Heart right ventricle (tissue), 16 donors: ENCODE data around the gene INPP4B. TPM values are rescaled to one million over a fixed set of nuclear protein-coding genes. Genes with fewer than 3 reads are reported as not detected.
A peak's percentile ranks its signal among the peaks of the same experiment; 100 is the strongest.

Source experiments
- ATAC-seq, 8 donors: fragments of 200-7000 bp; cut with Tn5 transposase; one replicate each; pipeline ENCODE4 v1.9.1; 2020; ENCODE audit warnings: mild to moderate bottlenecking in 8 of 8, moderate library complexity in 8 of 8, moderate number of reproducible peaks in 1 of 8
- DNase-seq, 2 donors: peaks; one replicate each; pipeline ENCODE4 v3.0.0-alpha.2; 2020
- H3K27ac ChIP-seq, 10 donors: fragments of 200-600 bp; sonication (generic) in 2 of 10; one replicate each; pipeline versions ENCODE4 v1.5.0 to v1.8.0; 2020 to 2022; ENCODE audit warnings: mild to moderate bottlenecking in 3 of 10
- H3K27me3 ChIP-seq, 7 donors: fragments of 200-600 bp; one replicate each; pipeline ENCODE4 v1.8.0; 2021 to 2022; ENCODE audit warnings: mild to moderate bottlenecking in 2 of 7
- H3K36me3 ChIP-seq, 9 donors: fragments of 200-600 bp; sonication (generic) in 1 of 9; one replicate each; pipeline versions ENCODE4 v1.5.0 to v1.8.0; 2020 to 2022; ENCODE audit warnings: mild to moderate bottlenecking in 2 of 9
- H3K4me1 ChIP-seq, 9 donors: fragments of 200-600 bp; sonication (generic) in 1 of 9; one replicate each; pipeline versions ENCODE4 v1.5.0 to v1.8.0; 2020 to 2022; ENCODE audit warnings: mild to moderate bottlenecking in 4 of 9
- H3K4me3 ChIP-seq, 10 donors: fragments of 200-600 bp; sonication (generic) in 2 of 10; one replicate each; pipeline versions ENCODE4 v1.5.0 to v1.8.0; 2020 to 2022; ENCODE audit warnings: mild to moderate bottlenecking in 7 of 10, moderate library complexity in 2 of 10
- H3K9me3 ChIP-seq, 11 donors: fragments of 200-600 bp in 10 of 11; sonication (generic) in 2 of 11; one replicate each; pipeline versions ENCODE4 v1.5.0 to v1.8.0; 2013 to 2022; ENCODE audit warnings: mild to moderate bottlenecking in 2 of 11, control low read depth in 1 of 11, moderate library complexity in 1 of 11
- WGBS, 2 donors: extraction: QIAGEN DNeasy Blood & Tissue Kit; methylation state at CpG; one replicate each; pipeline ENCODE4 v1.1.7; 2013; ENCODE audit warnings: inconsistent platforms in 1 of 2; 5-methylcytosine and 5-hydroxymethylcytosine counted together
- intact Hi-C, 10 donors: fragments of 100-400 bp; cut with DNase I; formaldehyde crosslinking; loops; one replicate each; pipeline versions ENCODE4 v1.11.1 to v1.14.2; 2022
- polyA plus RNA-seq, 2 donors: library from polyadenylated mRNA; stranded (reverse); fragments of 200-250 nt; gene quantifications; one replicate each; pipeline ENCODE4 v1.2.3, GENCODE V29; 2013
- total RNA-seq, 10 donors: library from RNA; stranded (reverse); fragmentation: NEBNext Ultra II Directional in 3 of 10; extraction: Animal tissue kit (Norgen Biotek cat#: 25700) in 3 of 10; gene quantifications; one replicate each; pipeline versions ENCODE4 v1.2.1 to v1.2.4, GENCODE V29; 2021 to 2023
- TF ChIP-seq, protein P1 (sequence below), 9 donors: fragments of 200-600 bp; sonication (generic) in 2 of 9; IDR thresholded peaks; one replicate each; pipeline versions ENCODE4 v1.5.0 to v1.8.0; 2021 to 2022; ENCODE audit warnings: antibody characterized with exemption in 9 of 9, mild to moderate bottlenecking in 5 of 9, moderate library complexity in 1 of 9
- donor health status: Arrhythmogenic right ventricular cardiomyopathy.
- donor health status: ischemic (EF 13 %, LVEDD 7.1; RV severe dilation, severe dysfunction).
- donor health status: healthy with polysubstance abuse.
- donor health status: DM: no; HTN: yes; CAD: no.
- donor health status: DM: no; HTN: no; CAD: no.
- donor health status: ischemic (EF 25% LVEDD 6.9; RV normal size, moderate dysfunction).
- donor health status: ischemic (EF 25% LVEDD 5.7; RV mildly dilated, moderate dysfunction).
- donor health status: healthy.
- donor health status: DM: yes; HTN: yes; CAD: no.
- donor health status: Ischemic cardiomyopathy.
- donor health status: ischemic (EF 35%, LVEDD 5.7; RV mildly dilated, moderate dysfunction).
- donor health status: nonischemic (EF 11% LVEDD 7.7; RV severe dilation, severe dysfunction).
- donor health status: DM: yes; HTN: yes; CAD: no.
- donor health status: PGD.
- donor health status: ischemic (EF 29% LVEDD 5.4; RV normal size, mild dysfunction).
- donor health status: nonischemic (EF 23%, LVEDD 6.1; RV moderate dilation, normal function).

The INPP4B gene
- total and polyA plus RNA-seq, 12 donors, result 3.7 to 100.0 (median 39.1) TPM

DNA sequence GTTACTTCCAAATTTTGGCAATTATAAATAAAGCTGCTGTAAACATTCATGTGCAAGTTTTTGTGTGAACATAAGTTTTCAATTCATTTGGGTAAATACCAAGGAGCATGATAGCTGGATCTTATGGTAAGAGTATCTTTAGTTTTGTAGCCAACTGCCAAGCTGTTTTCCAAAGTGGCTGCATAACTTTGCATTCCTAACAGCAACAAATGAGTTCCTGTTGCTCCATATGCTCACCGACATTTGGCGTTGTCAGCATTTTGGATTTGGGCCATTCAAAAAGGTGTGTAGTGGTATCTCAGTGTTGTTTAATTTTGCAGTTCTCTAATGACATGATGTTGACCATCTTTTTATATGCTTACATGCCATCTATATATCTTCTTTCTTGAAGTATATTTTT is 208.5 kb downstream of the INPP4B start:
- ATAC-seq (no peak), DNase-seq (no peak)
- Histone ChIP-seq H3K36me3 (no peaks in the 10 kb centered on the region), H3K4me3 (no peak overlapping the region), H3K9me3 (peaks cover 0 to 15% (median 0%) of the 10 kb centered on the region in 11 donors), H3K27ac (no peak overlapping the region), H3K4me1 (no peaks in the 10 kb centered on the region), H3K27me3 (no peaks in the 10 kb centered on the region)
- intact Hi-C loops, result no loop called here
- TF ChIP-seq, protein P1, sequence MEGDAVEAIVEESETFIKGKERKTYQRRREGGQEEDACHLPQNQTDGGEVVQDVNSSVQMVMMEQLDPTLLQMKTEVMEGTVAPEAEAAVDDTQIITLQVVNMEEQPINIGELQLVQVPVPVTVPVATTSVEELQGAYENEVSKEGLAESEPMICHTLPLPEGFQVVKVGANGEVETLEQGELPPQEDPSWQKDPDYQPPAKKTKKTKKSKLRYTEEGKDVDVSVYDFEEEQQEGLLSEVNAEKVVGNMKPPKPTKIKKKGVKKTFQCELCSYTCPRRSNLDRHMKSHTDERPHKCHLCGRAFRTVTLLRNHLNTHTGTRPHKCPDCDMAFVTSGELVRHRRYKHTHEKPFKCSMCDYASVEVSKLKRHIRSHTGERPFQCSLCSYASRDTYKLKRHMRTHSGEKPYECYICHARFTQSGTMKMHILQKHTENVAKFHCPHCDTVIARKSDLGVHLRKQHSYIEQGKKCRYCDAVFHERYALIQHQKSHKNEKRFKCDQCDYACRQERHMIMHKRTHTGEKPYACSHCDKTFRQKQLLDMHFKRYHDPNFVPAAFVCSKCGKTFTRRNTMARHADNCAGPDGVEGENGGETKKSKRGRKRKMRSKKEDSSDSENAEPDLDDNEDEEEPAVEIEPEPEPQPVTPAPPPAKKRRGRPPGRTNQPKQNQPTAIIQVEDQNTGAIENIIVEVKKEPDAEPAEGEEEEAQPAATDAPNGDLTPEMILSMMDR (IDR thresholded peaks at IDR 0.05), result no peak
- 89 to 90% methylated on average over 2 of the region's 2 CpGs for WGBS, 2 donors

GRCh38 chr4:142631836-142632235 is 214.3 kb downstream of the INPP4B start:
- WGBS, 2 donors, result 86 to 92% methylated on average over 2 of the region's 2 CpGs
- TF ChIP-seq, protein P1 (IDR thresholded peaks at IDR 0.05), result no peak
- intact Hi-C loops, result no loop called here

GRCh38 chr4:142615324-142615665 is 230.8 kb downstream of the INPP4B start:
- no peak overlapping the region for H3K27ac ChIP-seq
- no peak overlapping the region for H3K4me3 ChIP-seq
- H3K9me3 ChIP-seq, result peaks cover 0 to 27% (median 0%) of the 10 kb centered on the region in 11 donors
- DNase-seq (no peak), ATAC-seq (peak in 1 of 8 donors; percentile 58)
- H3K4me1 ChIP-seq, result peaks cover 0 to 13% (median 0%) of the 10 kb centered on the region in 9 donors
- TF ChIP-seq, protein P1 (IDR thresholded peaks at IDR 0.05), result no peak
- intact Hi-C loops, result no loop called here
- 62 to 65% methylated on average over 2 of the region's 2 CpGs for WGBS, 2 donors
- no peaks in the 10 kb centered on the region for H3K36me3 ChIP-seq
- H3K27me3 ChIP-seq, result no peaks in the 10 kb centered on the region

More at GRCh38 chr4:142631836-142632235, 214.3 kb downstream of the INPP4B start:
- peaks cover 0 to 12% (median 0%) of the 10 kb centered on the region in 11 donors for H3K9me3 ChIP-seq
- H3K36me3 ChIP-seq, result no peaks in the 10 kb centered on the region
- no peak for DNase-seq
- no peaks in the 10 kb centered on the region for H3K27me3 ChIP-seq
- no peak for ATAC-seq
- H3K27ac ChIP-seq, result no peak overlapping the region
- H3K4me1 ChIP-seq, result no peaks in the 10 kb centered on the region
- no peak overlapping the region for H3K4me3 ChIP-seq

DNA sequence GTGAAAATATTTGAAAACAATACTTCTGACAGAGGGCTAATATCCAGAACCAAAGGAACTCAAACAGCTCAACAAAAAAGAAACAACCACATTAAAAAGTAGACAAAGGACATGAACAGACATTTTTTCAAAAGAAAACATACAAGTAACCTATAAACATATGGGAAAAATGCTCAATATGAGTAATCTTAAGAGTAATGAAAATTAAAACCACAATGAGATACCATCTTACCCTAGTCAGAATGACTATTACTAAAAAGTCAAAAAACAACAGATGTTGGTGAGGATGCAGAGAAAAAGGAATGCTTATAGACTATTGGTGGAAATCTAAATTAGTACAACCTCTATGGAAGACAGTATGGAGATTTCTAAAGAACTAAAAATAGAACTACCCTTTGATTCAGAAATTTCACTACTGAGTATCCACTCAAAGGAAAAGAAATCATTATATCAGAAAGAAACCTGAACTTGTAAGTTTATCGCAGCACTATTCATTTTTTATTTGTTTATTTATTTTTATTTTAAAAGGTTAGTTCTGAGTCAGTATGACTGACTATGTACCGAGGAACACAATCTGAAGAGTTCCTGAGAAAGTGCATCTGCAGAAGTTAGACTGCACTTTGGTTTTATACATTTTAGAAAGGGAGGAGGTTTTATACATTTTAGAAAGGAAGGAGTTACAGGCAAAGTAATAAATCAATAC is 231.3 kb downstream of the INPP4B start:
- H3K9me3 ChIP-seq, result peaks cover 0 to 23% (median 0%) of the 10 kb centered on the region in 11 donors
- H3K4me1 ChIP-seq, result peaks cover 0 to 13% (median 0%) of the 10 kb centered on the region in 9 donors
- H3K27me3 ChIP-seq, result no peaks in the 10 kb centered on the region
- TF ChIP-seq, protein P1 (IDR thresholded peaks at IDR 0.05), result no peak
- no peak for DNase-seq
- no peak for ATAC-seq
- intact Hi-C loops, result loop anchor here in 1 of 10 donors (1.0 kb wide), 1 partner anchor 21 kb away; no protein-coding TSS in a partner anchor
- 88 to 89% methylated on average over 2 of the region's 2 CpGs for WGBS, 2 donors
- H3K4me3 ChIP-seq, result no peak overlapping the region
- H3K27ac ChIP-seq, result no peak overlapping the region
- no peaks in the 10 kb centered on the region for H3K36me3 ChIP-seq
